Spinal cord (tissue), 10 donors: ENCODE results near the gene RRP12. TPM values are rescaled to one million over a fixed set of nuclear protein-coding genes. Genes with fewer than 3 reads are reported as not detected.

Experiments used
- DNase-seq, 6 donors: peaks; one replicate each; pipeline versions ENCODE4 v3.0.0 to v3.0.0-alpha.2; 2013 to 2015; ENCODE audit warnings: low spot score in 6 of 6, low read depth in 4 of 6
- H3K27ac ChIP-seq: one replicate; pipeline ENCODE4 v1.5.1; 2013; ENCODE audit warnings: low read depth, low read length, control low read depth
- H3K27me3 ChIP-seq: one replicate; pipeline ENCODE4 v1.6.1; 2013; ENCODE audit warnings: low read length; ENCODE audit not compliant: control insufficient read depth, insufficient read depth
- H3K36me3 ChIP-seq: one replicate; pipeline ENCODE4 v1.6.1; 2013; ENCODE audit warnings: low read length; ENCODE audit not compliant: control insufficient read depth, insufficient read depth
- H3K4me1 ChIP-seq: one replicate; pipeline ENCODE4 v1.6.1; 2013; ENCODE audit warnings: low read length; ENCODE audit not compliant: control insufficient read depth, insufficient read depth
- H3K4me3 ChIP-seq: one replicate; pipeline ENCODE4 v1.5.1; 2013; ENCODE audit warnings: low read depth, low read length, control low read depth
- H3K9me3 ChIP-seq: one replicate; pipeline ENCODE4 v1.6.1; 2013; ENCODE audit warnings: low read length; ENCODE audit not compliant: control insufficient read depth, insufficient read depth
- WGBS: methylation state at CpG from one replicate; pipeline ENCODE4 v1.1.5; 2013; ENCODE audit warnings: missing lambda C conversion rate; ENCODE audit not compliant: insufficient coverage; 5-methylcytosine and 5-hydroxymethylcytosine counted together
- polyA plus RNA-seq, 2 donors: library from polyadenylated mRNA; unstranded; fragments of 120-200 nt; gene quantifications; one replicate each; pipeline ENCODE4 v1.2.1, GENCODE V29; 2013; ENCODE audit not compliant: insufficient read length in 2 of 2
- total RNA-seq, 2 donors: library from RNA; depleted of rRNA in 1 of 2; stranded (reverse); fragments of 120-200 nt in 1 of 2; fragments of >200 nt in 1 of 2; gene quantifications; one replicate each; pipeline versions ENCODE4 v1.2.3 to v1.2.4, GENCODE V29; 2013 to 2014
- donor health status: healthy.

Gene RRP12
- total and polyA plus RNA-seq, 4 donors = 9.7 to 28.3 (median 19.4) TPM

- WGBS = 83% methylated on average over 2 of the region's 7 CpGs
- H3K9me3 ChIP-seq = no peaks in the 10 kb centered on the region
- H3K4me3 ChIP-seq = no peak overlapping the region
- H3K27me3 ChIP-seq = no peaks in the 10 kb centered on the region
- H3K4me1 ChIP-seq = no peaks in the 10 kb centered on the region
- DNase-seq = no peak
- H3K36me3 ChIP-seq = peaks cover 76% of the 10 kb centered on the region
- no peak overlapping the region for H3K27ac ChIP-seq
Observed at GRCh38 chr10:97372233-97372875, 28.8 kb downstream of the RRP12 start.

- Histone ChIP-seq H3K4me1 (no peaks in the 10 kb centered on the region), H3K9me3 (no peaks in the 10 kb centered on the region), H3K36me3 (peaks cover 77% of the 10 kb centered on the region), H3K4me3 (no peak overlapping the region), H3K27me3 (no peaks in the 10 kb centered on the region), H3K27ac (no peak overlapping the region)
- WGBS = 90% methylated on average over 7 of the region's 7 CpGs
- no peak for DNase-seq
Observed at GRCh38 chr10:97371696-97372095, 29.4 kb downstream of the RRP12 start.

GRCh38 chr10:97367126-97367649, 34.0 kb downstream of the RRP12 start:
- no peaks in the 10 kb centered on the region for H3K9me3 ChIP-seq
- H3K27ac ChIP-seq = no peak overlapping the region
- WGBS = 92% methylated on average over 7 of the region's 12 CpGs
- no peaks in the 10 kb centered on the region for H3K4me1 ChIP-seq
- peaks cover 89% of the 10 kb centered on the region for H3K36me3 ChIP-seq
- DNase-seq = no peak
- no peak overlapping the region for H3K4me3 ChIP-seq
- no peaks in the 10 kb centered on the region for H3K27me3 ChIP-seq

- Histone ChIP-seq H3K27me3 (no peaks in the 10 kb centered on the region), H3K4me1 (no peaks in the 10 kb centered on the region), H3K9me3 (no peaks in the 10 kb centered on the region), H3K36me3 (peaks cover 84% of the 10 kb centered on the region), H3K4me3 (no peak overlapping the region), H3K27ac (no peak overlapping the region)
- DNase-seq = no peak
- WGBS = 90% methylated on average over 11 of the region's 11 CpGs
Observed at GRCh38 chr10:97366572-97366971, 34.6 kb downstream of the RRP12 start.

- 94% methylated on average over 9 of the region's 19 CpGs for WGBS
- no peaks in the 10 kb centered on the region for H3K27me3 ChIP-seq
Observed at GRCh38 chr10:97365761-97366351, 35.3 kb downstream of the RRP12 start.

GRCh38 chr10:97363071-97363470, 38.1 kb downstream of the RRP12 start:
- WGBS = 94% methylated on average over 2 of the region's 4 CpGs
- Histone ChIP-seq H3K27ac (no peak overlapping the region), H3K9me3 (no peaks in the 10 kb centered on the region), H3K4me3 (no peak overlapping the region), H3K27me3 (no peaks in the 10 kb centered on the region), H3K36me3 (peaks cover 86% of the 10 kb centered on the region), H3K4me1 (no peaks in the 10 kb centered on the region)
- no peak for DNase-seq

More at GRCh38 chr10:97365761-97366351, 35.3 kb downstream of the RRP12 start:
- H3K27ac ChIP-seq = no peak overlapping the region
- no peak overlapping the region for H3K4me3 ChIP-seq
- H3K9me3 ChIP-seq = no peaks in the 10 kb centered on the region
- no peaks in the 10 kb centered on the region for H3K4me1 ChIP-seq
- no peak for DNase-seq
- peaks cover 84% of the 10 kb centered on the region for H3K36me3 ChIP-seq

- Histone ChIP-seq H3K4me3 (no peak overlapping the region), H3K36me3 (peaks cover 91% of the 10 kb centered on the region), H3K9me3 (no peaks in the 10 kb centered on the region), H3K27ac (no peak overlapping the region), H3K4me1 (no peaks in the 10 kb centered on the region), H3K27me3 (no peaks in the 10 kb centered on the region)
- DNase-seq = no peak
- WGBS = 85% methylated on average over 6 of the region's 11 CpGs
Observed at GRCh38 chr10:97362310-97363033, 38.7 kb downstream of the RRP12 start.

- 66% methylated on average over 6 of the region's 11 CpGs for WGBS
- Histone ChIP-seq H3K27me3 (no peaks in the 10 kb centered on the region), H3K27ac (no peak overlapping the region), H3K4me3 (no peak overlapping the region), H3K9me3 (no peaks in the 10 kb centered on the region), H3K4me1 (no peaks in the 10 kb centered on the region), H3K36me3 (peaks cover 90% of the 10 kb centered on the region)
- DNase-seq = peak in 1 of 6 donors; percentile 4
Observed at GRCh38 chr10:97361537-97361901, 39.6 kb downstream of the RRP12 start.

GRCh38 chr10:97360705-97361536, 40.2 kb downstream of the RRP12 start:
- Histone ChIP-seq H3K27me3 (no peaks in the 10 kb centered on the region), H3K4me3 (no peak overlapping the region), H3K27ac (no peak overlapping the region), H3K36me3 (peaks cover 90% of the 10 kb centered on the region), H3K9me3 (no peaks in the 10 kb centered on the region), H3K4me1 (no peaks in the 10 kb centered on the region)
- WGBS = 97% methylated on average over 11 of the region's 11 CpGs
- DNase-seq = no peak
